ENCODE data around the gene TDRKH. TPM values are rescaled to one million over a fixed set of nuclear protein-coding genes. Genes with fewer than 3 reads are reported as not detected.

TDRKH gene
- total RNA-seq, 3 donors from 2014 or later = 5.6 to 9.7 (median 6.7) TPM

GRCh38 chr1:151831605-151832004, 41.3 kb upstream of the TDRKH start, which contains the start of gene RORC:
Gene RORC, minus strand, starts transcription at chr1:151831802. Its CDS starts 38 bp downstream, at chr1:151831764.
- H3K36me3 ChIP-seq = no peaks in the 10 kb centered on the region
- H3K9me3 ChIP-seq = no peaks in the 10 kb centered on the region
- peak within 1 kb of the TSS in 2 of 3 donors; percentile 57 to 64 for H3K4me3 ChIP-seq
- H3K27me3 ChIP-seq = no peaks in the 10 kb centered on the region
- H3K27ac ChIP-seq = peak within 1 kb of the TSS; percentile 91 to 95
- intact Hi-C loops (cut with DNase I; ENCODE audit: low total_unique reads) = no loop called here
- DNase-seq (ENCODE audit: low spot score in 2 of 2) = peak; percentile 72 to 82
- peak; percentile 45 for TF ChIP-seq POLR2A (IDR thresholded peaks at IDR 0.05)
- no peak for TF ChIP-seq CTCF (IDR thresholded peaks at IDR 0.05)
- peak; percentile 28 to 82 (median 57) for TF ChIP-seq POLR2AphosphoS5 (IDR thresholded peaks at IDR 0.05)
- peaks cover 3 to 21% of the 10 kb centered on the region in 2 donors for H3K4me1 ChIP-seq

- peak overlapping the region in 2 of 3 donors; percentile 57 to 64 for H3K4me3 ChIP-seq
- peak overlapping the region; percentile 91 to 95 for H3K27ac ChIP-seq
- intact Hi-C loops (cut with DNase I; ENCODE audit: low total_unique reads) = no loop called here
- DNase-seq (ENCODE audit: low spot score in 2 of 2) = no peak
- no peaks in the 10 kb centered on the region for H3K9me3 ChIP-seq
- H3K27me3 ChIP-seq = no peaks in the 10 kb centered on the region
- no peak for TF ChIP-seq CTCF (IDR thresholded peaks at IDR 0.05)
- no peak for TF ChIP-seq POLR2AphosphoS5 (IDR thresholded peaks at IDR 0.05)
- TF ChIP-seq POLR2A (IDR thresholded peaks at IDR 0.05) = no peak
- H3K36me3 ChIP-seq = no peaks in the 10 kb centered on the region
- H3K4me1 ChIP-seq = peaks cover 3 to 23% of the 10 kb centered on the region in 2 donors
Measured at GRCh38 chr1:151831256-151831591, 40.9 kb upstream of the TDRKH start.

GRCh38 chr1:151830055-151830454, 39.8 kb upstream of the TDRKH start:
- Histone ChIP-seq H3K4me3 (peak overlapping the region in 2 of 3 donors; percentile 57 to 64), H3K27me3 (no peaks in the 10 kb centered on the region), H3K27ac (peak overlapping the region; percentile 91 to 95), H3K9me3 (no peaks in the 10 kb centered on the region), H3K4me1 (peaks cover 3 to 25% of the 10 kb centered on the region in 2 donors), H3K36me3 (no peaks in the 10 kb centered on the region)
- intact Hi-C loops (cut with DNase I; ENCODE audit: low total_unique reads) = no loop called here
- no peak for TF ChIP-seq POLR2A (IDR thresholded peaks at IDR 0.05)
- TF ChIP-seq POLR2AphosphoS5 (IDR thresholded peaks at IDR 0.05) = no peak
- no peak for TF ChIP-seq CTCF (IDR thresholded peaks at IDR 0.05)
- DNase-seq (ENCODE audit: low spot score in 2 of 2) = no peak

- peak overlapping the region; percentile 91 to 95 for H3K27ac ChIP-seq
- intact Hi-C loops (cut with DNase I; ENCODE audit: low total_unique reads) = no loop called here
Measured at GRCh38 chr1:151829352-151830046, 39.2 kb upstream of the TDRKH start.

More at GRCh38 chr1:151829352-151830046, 39.2 kb upstream of the TDRKH start:
- Histone ChIP-seq H3K36me3 (no peaks in the 10 kb centered on the region), H3K27me3 (no peaks in the 10 kb centered on the region), H3K9me3 (no peaks in the 10 kb centered on the region), H3K4me3 (peak overlapping the region in 1 of 3 donors; percentile 64), H3K4me1 (peaks cover 3 to 25% of the 10 kb centered on the region in 2 donors)
- no peak for TF ChIP-seq POLR2AphosphoS5 (IDR thresholded peaks at IDR 0.05)
- no peak for TF ChIP-seq CTCF (IDR thresholded peaks at IDR 0.05)
- no peak for TF ChIP-seq POLR2A (IDR thresholded peaks at IDR 0.05)
- DNase-seq (ENCODE audit: low spot score in 2 of 2) = no peak

Data from breast epithelium (tissue), 4 donors.